ENCODE measurements around the gene PILRA. TPM values are rescaled to one million over a fixed set of nuclear protein-coding genes. Genes with fewer than 3 reads are reported as not detected.
"Not testable (repeated sequence)": the region's sequence is repeated elsewhere in the genome, so short reads cannot be mapped to it uniquely, and the experiment has no call there.

PILRA gene
- 21.6 TPM for total RNA-seq

- DNase-seq (ENCODE audit: low spot score), result no peak
These were observed at the start of gene PILRA for GRCh38 chr7:100373261-100373831. PILRA (plus strand) TSS chr7:100373487; CDS start chr7:100373657, 170 bp downstream.

- not testable (repeated sequence) for DNase-seq (ENCODE audit: low spot score)
These were observed 49.1 kb upstream of the PILRA start for GRCh38 chr7:100324194-100324593.

DNA sequence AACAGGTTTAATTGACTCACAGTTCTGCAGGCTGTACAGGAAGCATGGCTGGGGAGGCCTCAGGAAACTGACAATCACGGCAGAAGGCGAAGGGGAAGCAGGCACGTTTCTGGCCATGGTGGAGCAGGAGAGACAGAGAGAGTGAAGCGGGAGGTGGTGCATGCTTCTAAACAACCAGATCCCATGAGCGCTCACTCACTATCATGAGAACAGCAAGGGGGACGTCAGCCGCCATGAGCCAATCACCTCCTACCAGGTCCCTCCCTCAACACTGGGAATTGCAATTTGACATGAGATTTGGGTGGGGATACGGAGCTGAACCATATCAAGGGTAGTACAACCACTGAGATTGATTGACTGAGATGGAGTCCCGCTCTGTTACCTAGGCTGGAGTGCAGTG, 47.6 kb upstream of the PILRA start:
- DNase-seq (ENCODE audit: low spot score), result not testable (repeated sequence)

DNA sequence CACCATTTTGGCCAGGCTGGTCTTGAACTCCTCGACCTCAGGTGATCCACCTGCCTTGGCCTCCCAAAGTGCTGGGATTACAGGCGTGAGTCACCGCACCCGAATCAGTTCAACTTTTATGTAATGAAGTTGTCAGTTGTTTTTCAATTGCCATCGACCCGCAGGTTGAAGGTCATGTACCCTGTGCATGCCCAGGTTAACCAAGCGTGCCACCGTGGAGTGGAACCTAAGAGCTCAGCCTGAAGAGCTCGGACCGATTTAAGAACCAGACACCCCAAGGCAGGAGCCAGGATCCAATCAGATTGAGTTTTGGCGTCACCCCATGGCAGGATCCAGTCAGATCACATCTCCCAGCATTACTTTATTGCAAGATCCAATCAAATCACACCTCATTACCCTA, 46.4 kb upstream of the PILRA start:
- not testable (repeated sequence) for DNase-seq (ENCODE audit: low spot score)

DNA sequence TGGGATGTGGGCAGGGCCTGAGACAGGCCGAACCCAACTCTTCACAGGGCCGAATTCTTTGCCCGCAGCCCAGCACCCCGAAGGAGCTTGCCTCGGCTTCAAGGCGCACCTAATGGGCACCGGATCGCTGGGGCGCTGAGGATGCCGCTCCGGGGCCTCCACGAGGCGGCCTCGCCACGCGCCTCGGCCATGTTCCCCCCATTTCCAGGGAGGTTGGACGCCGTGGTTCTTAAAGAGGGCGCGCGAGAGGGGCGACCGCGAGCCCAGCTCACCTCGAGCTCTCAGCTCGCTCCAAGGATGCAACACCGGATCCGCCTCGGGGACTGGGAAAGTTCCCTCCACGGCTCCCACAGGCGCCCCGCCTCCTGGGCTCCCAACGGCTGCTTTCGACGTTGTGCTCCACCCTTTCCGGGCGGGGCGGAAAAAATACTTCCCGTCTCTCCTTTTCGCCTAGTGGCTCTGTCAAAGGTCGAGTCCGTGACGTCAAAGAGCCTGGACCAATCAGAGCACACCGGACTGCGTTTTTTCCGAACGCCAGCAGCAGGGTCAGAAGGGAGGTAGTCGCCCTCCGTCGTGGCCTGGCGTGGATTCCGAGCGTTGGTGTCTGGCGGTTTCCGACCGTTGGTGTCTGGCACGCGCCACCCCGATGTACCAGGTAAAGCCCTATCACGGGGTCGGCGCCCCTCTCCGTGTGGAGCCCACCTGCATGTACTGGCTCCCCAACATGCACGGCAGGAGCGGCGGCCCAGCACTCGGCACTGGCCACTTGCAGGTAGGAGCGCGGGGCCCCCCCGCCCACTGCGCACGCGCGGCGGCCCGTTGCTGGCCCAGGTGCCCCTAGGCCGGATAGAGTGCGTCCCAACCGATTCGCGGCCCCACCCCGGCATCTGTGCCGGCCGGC, 37.5 kb upstream of the PILRA start:
- DNase-seq (ENCODE audit: low spot score), result peak; percentile 92

- DNase-seq (ENCODE audit: low spot score), result not testable (repeated sequence)
These were observed 35.1 kb upstream of the PILRA start for GRCh38 chr7:100338083-100338696.

- not testable (repeated sequence) for DNase-seq (ENCODE audit: low spot score)
These were observed 32.0 kb upstream of the PILRA start for GRCh38 chr7:100341286-100341685.

DNA sequence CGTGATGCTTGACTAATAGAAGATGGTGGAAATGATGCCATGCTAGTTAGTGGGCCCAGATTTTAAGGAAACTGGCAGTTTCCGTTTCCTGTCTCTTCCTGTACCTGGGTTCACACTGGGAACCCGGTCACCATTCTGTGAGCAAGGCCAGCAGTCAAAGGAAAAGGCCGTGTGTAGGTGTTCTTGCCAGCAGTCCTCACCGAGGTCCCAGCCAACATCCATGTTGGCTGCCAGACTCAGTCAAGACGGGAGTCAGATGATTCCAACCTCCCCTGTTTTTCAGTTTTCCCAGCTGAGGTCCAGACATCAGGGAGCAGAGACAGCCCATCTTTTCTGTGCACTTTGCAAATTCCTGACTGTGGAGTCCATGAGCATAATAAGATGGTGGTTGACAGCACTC, 30.5 kb upstream of the PILRA start:
- no peak for DNase-seq (ENCODE audit: low spot score)

- not testable (repeated sequence) for DNase-seq (ENCODE audit: low spot score)
These were observed 29.1 kb upstream of the PILRA start for GRCh38 chr7:100344124-100344559.

- not testable (repeated sequence) for DNase-seq (ENCODE audit: low spot score)
These were observed 28.6 kb upstream of the PILRA start for GRCh38 chr7:100344560-100345287.

- peak; percentile 76 for DNase-seq (ENCODE audit: low spot score)
These were observed 28.0 kb upstream of the PILRA start for GRCh38 chr7:100345288-100345672.

- no peak for DNase-seq (ENCODE audit: low spot score)
These were observed 26.4 kb upstream of the PILRA start for GRCh38 chr7:100346921-100347320.

- DNase-seq (ENCODE audit: low spot score), result no peak
These were observed 24.5 kb upstream of the PILRA start for GRCh38 chr7:100348805-100349204.

DNA sequence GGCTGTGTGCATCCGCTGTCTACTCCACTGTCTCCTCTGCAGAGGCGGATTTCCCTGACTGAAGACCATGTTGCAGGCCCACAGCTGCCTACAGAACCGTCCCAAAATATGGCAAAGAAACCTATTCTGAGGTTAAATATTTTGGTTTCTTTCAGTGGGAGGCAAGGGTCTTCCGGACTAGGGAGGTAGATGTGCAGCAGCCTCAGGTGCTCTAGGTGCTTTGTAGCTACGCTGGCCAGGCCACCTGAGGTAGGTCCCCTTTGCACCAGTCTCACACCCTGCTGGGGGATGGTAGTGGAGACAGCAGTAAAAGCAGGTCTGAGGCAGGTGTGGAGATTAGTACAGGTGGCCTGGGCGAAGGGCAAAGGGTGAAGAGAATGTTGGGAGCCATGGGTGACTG, 23.5 kb upstream of the PILRA start:
- DNase-seq (ENCODE audit: low spot score), result no peak

DNA sequence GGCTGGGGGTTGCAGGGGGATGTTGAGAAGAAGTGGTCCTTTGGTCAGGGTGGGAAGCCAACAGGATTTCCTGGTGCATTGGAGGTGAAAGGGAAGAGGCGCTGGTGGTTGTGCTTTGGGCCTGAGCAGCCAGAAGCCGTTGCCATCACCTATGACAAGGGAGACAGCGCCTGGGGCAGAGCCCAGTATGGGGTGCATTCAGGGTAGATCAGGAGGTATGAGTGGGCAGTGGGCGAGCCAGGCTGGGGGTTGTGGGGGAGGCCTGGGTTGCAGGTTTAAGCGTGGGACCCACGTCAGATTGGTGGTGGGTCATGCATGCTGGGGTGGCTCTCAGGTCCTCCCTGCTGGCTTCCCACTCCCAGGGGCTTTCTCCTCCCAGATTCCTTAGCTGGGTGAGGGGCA, 21.6 kb upstream of the PILRA start:
- no peak for DNase-seq (ENCODE audit: low spot score)

- not testable (repeated sequence) for DNase-seq (ENCODE audit: low spot score)
These were observed 21.0 kb upstream of the PILRA start for GRCh38 chr7:100352230-100352781.

DNA sequence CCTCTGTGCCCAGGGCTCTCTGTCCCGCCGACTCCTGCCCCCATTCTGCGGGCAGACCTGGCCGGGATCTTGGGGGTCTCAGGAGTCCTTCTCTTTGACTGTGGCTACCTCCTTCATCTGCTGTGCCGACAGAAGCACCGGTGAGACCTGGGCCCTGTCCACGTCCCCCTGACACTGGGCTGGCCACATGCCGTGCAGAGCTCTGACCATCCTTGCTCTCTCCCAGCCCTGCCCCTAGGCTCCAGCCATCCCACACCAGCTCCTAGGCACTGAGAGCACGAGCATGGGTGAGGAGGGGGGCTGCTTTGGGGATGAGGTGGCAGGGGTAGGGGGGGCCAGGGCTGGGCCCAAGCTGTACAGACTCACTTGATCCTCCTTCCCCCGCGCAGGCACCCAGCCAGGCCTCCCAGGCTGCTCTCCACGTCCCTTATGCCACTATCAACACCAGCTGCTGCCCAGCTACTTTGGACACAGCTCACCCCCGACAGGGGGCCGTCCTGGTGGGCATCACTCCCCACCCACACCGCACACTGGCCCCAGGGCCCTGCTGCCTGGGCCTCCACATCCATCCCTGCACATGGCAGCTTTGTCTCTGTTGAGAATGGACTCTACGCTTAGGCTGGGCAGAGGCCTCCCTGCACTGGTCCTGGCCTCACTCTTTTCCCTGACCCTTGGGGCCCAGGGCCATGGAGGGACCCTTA, 20.2 kb upstream of the PILRA start:
- no peak for DNase-seq (ENCODE audit: low spot score)

- DNase-seq (ENCODE audit: low spot score), result no peak
These were observed 19.5 kb upstream of the PILRA start for GRCh38 chr7:100353685-100354330.

DNA sequence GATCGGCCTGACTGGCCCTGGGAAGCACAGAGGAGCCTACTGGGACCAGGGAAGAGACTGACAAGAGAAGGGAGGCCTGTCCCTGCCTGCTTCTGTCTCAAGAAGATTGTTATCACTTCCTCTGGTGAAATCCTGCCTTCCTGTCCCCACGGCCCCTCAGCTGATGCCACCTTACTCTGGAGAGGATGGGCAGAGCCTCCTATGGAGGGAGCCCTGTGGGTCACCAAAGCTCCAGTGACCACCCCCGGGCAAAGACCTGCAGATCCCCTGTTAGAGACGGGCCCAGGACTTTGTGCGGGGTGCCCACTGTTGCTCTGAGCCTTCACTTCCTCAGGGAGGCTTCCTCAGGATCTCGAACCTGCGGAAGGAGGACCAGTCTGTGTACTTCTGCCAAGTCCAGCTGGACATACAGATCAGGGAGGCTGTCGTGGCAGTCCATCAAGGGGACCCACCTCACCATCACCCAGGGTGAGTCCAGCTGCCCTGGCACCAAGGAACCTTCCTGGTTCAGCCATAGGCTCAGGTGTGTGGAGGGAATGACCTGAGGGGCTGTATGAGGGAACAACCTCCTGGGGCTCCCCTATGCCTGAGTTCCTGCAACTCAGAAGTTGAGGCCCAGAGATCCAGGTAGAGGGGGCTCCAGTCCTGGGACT, 16.7 kb upstream of the PILRA start:
- DNase-seq (ENCODE audit: low spot score), result no peak

DNA sequence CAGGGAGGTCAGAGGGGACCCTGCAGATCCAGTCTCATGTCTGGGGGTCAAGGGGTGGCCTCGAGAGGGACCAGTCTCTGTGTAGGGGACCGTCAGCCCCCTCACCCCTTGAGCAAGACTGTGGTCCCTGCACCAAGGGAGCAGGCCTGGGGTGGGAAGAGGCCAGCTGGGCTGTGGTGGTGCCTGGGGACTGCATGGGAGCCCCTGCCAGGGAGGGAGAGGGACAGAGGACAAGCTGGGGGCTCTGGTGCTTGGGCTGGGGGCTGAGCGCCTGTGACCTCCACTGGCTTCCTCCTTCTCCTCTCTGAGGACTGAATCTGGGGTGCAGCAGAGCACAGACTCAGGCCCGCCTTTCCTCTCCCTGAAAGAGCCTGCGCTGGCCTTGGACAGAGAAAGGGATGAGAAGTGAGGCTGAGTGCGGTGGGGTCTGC, 16.1 kb upstream of the PILRA start:
- no peak for DNase-seq (ENCODE audit: low spot score)
